Omental fat pad (tissue), 4 donors: ENCODE data around the gene EDARADD. TPM values are rescaled to one million over a fixed set of nuclear protein-coding genes. Genes with fewer than 3 reads are reported as not detected.
"Not testable (repeated sequence)": the region's sequence is repeated elsewhere in the genome, so short reads cannot be mapped to it uniquely, and the experiment has no call there.

ENCODE experiments used
- ATAC-seq: fragments of 150-250 bp; one replicate; pipeline ENCODE4 v1.9.1; 2016; ENCODE audit warnings: mild to moderate bottlenecking, moderate library complexity; ENCODE audit not compliant: low FRiP score
- DNase-seq: peaks from one replicate; pipeline ENCODE4 v3.0.0-alpha.2; 2019; ENCODE audit warnings: low spot score
- total RNA-seq, 4 donors: library from RNA; depleted of rRNA; stranded (reverse); fragments of >200 nt; gene quantifications; one replicate each; pipeline ENCODE4 v1.1.0, GENCODE V29; 2016
- TF ChIP-seq, protein P1 (sequence below), 3 donors: fragments of 450-650 bp; IDR thresholded peaks; one replicate each; pipeline ENCODE4 v1.5.1; 2016 to 2017; ENCODE audit warnings: antibody characterized with exemption in 3 of 3, mild to moderate bottlenecking in 3 of 3, moderate library complexity in 2 of 3

EDARADD gene
- total RNA-seq, 4 donors from 2014 or later, result 0.24 to 1.2 (median 0.25) TPM; not detected in 1

DNA sequence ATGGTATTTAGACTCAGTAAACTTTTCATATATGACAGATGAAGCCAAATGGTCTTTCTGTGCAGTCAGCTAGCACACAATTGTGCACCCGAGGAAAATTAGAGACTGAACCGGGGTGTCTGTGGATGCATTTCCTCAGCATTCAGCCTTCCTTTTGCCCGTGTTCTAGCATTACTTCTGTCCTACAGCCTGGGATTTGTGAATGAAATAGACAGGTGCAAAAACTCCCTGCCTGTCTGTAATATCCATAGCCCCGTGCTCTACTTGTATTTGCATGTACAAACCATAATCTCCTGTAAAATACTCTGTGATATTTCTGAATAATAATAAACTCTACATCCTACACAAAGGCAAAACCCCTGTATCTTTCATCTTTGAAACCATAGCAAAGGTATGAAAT is 64.9 kb downstream of the EDARADD start:
- TF ChIP-seq, protein P1, sequence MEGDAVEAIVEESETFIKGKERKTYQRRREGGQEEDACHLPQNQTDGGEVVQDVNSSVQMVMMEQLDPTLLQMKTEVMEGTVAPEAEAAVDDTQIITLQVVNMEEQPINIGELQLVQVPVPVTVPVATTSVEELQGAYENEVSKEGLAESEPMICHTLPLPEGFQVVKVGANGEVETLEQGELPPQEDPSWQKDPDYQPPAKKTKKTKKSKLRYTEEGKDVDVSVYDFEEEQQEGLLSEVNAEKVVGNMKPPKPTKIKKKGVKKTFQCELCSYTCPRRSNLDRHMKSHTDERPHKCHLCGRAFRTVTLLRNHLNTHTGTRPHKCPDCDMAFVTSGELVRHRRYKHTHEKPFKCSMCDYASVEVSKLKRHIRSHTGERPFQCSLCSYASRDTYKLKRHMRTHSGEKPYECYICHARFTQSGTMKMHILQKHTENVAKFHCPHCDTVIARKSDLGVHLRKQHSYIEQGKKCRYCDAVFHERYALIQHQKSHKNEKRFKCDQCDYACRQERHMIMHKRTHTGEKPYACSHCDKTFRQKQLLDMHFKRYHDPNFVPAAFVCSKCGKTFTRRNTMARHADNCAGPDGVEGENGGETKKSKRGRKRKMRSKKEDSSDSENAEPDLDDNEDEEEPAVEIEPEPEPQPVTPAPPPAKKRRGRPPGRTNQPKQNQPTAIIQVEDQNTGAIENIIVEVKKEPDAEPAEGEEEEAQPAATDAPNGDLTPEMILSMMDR (IDR thresholded peaks at IDR 0.05), result no peak
- DNase-seq (no peak), ATAC-seq (no peak)

DNA sequence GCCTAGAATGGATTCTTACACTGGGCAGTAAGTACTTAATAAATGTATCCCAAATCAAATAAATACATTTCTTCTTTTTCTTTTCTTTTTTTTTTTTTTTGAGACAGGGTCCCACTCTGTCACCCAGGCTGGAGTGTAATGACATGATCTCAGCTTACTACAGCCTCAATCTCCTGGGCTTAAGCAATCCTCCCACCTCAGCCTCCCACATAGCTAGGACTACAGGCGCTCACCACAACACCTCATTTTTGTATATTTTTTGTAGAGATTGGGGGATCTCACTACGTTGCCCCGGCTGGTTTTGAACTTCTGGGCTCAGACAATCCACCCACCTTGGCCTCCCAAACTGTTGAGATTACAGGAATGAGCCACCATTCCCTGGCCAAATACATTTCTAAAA is 66.0 kb downstream of the EDARADD start:
- DNase-seq (no peak), ATAC-seq (no peak)
- TF ChIP-seq, protein P1 (IDR thresholded peaks at IDR 0.05), result no peak

DNA sequence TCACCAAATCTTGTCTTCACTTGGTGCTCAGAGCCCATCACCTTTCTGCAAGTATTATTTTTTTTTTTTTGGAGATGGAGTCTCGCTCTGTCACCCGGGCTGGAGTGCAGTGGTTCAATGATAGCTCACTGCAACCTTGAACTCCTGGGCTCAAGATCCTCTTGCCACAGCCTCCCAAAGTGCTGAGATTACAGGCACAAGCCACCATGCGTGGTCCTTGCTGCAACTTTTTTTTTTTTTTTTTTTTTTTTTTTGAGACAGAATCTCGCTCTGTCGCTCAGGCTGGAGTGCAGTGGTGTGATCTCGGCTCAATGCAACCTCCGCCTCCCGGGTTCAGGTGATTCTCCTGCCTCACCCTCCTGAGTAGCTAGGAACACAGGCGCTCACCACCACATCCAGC is 70.1 kb downstream of the EDARADD start:
- not testable (repeated sequence) for DNase-seq, ATAC-seq

DNA sequence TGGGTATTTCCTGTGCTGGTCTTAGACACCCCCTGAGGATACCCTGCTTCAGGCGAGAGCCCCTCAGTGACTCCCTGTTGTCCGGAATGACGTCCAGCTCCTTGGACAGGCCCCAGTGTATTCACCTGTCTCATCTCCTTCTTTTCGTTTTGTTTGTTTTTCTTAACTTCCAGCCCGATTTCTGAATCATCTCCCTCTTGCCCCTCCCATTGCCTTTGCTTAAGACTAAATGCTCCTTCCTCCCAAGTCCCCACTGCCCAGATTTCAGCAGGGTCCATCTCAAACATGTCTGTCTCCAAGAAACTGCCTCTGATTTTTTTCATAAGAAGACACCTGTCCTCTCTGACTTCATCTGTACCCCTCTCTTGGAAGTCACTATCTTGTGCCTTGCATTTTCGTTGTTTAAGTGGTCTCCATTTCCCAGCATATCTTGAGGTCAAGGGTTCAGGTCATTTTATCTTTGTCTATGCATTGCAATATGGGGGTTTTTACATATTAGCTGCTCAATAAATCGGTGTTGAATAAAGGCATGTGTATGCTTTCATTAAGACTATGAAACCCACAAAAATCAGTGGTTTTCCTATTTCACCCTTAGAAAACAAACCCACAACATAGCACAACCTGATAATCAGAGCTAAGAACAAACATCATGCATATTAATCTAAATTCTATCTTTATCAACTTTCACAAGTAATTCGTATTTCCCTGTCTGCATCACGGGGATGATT is 71.3 kb downstream of the EDARADD start:
- TF ChIP-seq, protein P1 (IDR thresholded peaks at IDR 0.05), result no peak
- ATAC-seq, result no peak
- DNase-seq, result no peak

DNA sequence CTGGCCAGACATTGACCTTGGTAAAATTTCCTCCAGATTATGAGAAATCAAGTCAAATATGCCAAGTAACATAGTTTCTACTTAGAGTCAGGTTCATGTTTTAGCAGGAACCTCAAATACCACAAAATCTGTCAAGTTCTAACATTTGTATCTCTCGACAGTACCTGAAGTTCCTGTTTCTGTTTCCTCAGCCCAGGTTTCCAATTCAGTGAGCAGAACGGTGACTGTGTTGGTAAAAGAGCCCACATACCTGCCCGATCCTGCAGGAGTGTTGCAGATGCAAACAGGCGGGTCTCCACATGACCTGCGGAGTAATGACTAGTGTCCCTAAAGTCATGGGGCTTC is 71.8 kb downstream of the EDARADD start:
- ATAC-seq (no peak), DNase-seq (no peak)
- TF ChIP-seq, protein P1 (IDR thresholded peaks at IDR 0.05), result no peak

DNA sequence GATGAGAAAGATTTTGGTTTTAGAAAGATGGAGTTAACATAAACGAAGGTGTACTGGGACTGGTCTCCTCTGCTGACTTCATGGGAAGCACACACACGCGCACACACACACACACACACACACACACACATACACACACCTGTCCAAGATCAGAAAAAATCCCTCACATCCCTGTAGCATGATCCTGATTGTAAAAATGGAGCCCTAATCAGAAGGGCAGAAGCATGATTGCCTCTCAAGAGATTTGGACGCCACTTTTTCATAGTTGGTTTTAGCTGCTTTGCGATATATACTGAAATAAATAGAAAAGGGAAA is 73.2 kb downstream of the EDARADD start:
- no peak for DNase-seq
- ATAC-seq, result no peak
- TF ChIP-seq, protein P1 (IDR thresholded peaks at IDR 0.05), result no peak

DNA sequence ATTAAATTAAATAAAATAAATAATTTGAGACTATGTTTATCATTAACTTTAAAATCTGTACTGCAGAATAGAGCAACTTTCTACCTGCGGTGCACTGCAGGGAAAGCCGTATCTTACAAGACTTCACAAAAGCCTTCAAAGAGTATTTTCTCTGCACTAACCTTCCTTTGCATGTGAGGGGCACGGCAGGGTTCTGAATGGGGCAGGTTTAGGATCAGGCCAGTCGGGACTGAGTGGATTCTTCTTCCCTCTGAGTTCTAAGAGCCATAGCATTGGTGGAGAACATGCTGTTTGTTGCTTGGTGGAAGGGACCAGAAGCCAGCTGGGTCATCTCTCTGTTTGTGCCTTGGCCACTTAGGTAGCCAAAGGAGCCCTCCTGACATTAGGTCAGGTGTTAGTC is 74.5 kb downstream of the EDARADD start:
- DNase-seq (no peak), ATAC-seq (no peak)
- TF ChIP-seq, protein P1 (IDR thresholded peaks at IDR 0.05), result no peak
